ENCODE results near the gene MSH5.

Gene MSH5

DNA sequence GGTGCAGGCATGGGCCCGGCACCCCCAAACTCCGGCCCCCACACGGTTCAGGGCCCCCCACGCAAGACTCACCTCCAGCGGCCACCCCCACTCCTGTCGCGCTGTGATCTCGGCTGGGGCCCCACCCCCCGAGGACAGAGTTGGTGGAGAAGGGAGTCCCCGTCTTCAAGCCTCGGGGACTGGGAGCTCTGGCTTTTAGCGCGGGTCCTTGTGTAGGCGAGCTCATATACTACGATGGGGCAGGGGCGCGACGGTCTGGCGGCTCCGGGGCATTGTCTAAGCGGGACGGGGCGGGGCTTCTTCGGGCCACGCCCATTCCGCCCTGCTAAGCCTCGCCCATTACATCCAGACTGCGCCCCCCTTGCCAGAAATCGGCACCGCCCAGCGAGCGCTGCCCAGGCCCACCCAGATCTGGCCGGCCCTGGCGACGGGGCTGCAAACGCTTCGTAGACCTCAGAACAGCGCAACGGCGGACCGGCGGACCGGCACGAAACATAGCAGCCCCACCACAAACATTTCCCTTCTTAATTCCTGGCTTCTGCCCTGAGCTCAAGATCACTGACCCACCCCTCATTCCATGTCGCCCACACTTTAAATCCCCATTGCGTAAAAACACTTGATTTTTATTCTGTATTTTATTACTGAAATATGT, 9.7 kb upstream of the MSH5 start:
- DNase-seq (ENCODE audit: low read depth in 2 of 2): peak; percentile 23 to 46

DNA sequence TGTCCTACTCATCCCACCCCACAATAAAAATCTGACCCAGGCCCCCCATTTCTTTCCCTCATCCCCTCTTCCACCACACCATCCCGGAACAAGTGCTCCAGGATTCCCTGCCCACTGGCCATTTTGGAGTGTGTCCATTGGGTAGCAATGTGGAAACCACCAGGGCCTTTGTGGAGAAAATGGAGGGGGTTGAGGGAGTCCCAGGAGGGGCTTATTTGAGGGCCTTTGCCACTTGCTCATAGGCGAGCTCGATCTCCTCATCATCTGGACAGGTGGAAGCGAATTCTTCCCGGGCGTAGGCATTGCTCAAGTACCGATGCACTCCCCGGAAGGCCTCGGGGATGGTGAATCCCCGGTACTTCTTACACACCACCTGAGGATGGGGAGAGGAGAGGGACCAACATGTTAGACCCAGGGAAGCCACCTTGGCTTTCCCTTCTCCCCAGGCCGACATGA, 9.1 kb upstream of the MSH5 start:
- no peak for DNase-seq (ENCODE audit: low read depth in 2 of 2)

DNA sequence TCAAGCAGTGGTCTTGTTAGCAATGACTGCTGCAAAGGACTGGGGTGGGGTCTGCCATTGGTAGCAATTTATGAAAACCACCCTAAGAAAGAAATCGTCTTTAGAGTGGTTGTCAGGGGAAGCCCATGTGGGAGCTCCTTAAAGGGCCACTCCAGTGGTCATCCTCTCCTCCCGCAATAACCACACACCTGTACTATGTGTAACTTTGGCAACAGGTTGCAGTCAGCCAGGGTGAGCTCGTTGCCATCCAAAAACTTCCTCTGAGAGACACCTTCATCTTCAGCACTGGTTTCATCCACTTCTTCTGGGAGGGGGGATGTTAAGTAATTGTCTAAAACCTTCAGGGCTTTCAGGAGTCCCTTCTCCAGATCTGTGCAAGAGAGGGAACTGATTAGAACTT, 7.8 kb upstream of the MSH5 start:
- no peak for DNase-seq (ENCODE audit: low read depth in 2 of 2)

DNA sequence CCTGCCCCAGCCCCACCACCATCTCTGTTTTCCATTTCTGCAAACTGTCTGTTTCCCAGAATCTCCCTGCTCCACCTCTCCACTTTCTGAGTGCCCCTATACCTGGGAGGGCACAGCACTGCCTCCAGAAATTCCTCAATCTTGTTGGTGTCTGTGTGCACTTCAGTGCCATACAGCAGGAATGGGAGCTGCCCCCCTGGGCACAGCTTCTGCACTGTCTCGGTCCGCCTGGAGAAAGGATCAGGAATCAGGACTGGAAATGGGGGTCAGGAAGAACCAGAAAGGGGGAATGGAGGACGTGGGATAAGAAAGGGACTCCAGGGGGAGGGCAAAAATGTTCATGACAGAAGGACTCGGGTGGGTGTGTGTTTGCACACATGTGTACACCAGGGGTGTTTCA, 6.1 kb upstream of the MSH5 start:
- no peak for DNase-seq (ENCODE audit: low read depth in 2 of 2)

DNA sequence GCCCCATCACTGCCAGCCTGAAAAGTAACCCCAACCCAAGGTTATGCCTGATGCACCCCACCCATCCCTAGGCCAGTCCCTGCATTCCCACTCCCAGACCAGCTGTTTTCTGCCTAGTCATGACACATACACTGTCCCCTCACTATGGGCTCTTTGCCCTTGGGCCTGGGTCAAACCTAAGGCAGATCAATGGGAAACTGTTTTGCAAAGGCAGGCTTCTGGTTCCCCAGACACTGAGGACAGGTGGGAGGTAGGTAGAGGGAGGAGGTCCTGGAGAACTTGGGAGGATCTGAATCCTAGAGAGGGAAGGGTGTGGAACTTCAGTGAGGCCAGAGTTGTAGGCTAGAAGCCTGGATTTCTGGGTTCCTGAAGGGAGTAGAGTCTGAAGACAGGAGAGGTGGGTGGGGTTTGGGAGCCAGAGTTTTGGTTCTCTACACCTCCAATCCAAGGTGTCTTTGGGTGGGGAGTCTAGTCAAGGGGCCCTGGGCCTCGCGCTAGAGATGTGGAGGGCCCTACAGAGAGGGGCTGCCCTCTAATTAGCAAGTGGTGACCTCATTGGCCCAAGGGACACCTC, 5.5 kb upstream of the MSH5 start:
- DNase-seq (ENCODE audit: low read depth in 2 of 2): no peak

DNA sequence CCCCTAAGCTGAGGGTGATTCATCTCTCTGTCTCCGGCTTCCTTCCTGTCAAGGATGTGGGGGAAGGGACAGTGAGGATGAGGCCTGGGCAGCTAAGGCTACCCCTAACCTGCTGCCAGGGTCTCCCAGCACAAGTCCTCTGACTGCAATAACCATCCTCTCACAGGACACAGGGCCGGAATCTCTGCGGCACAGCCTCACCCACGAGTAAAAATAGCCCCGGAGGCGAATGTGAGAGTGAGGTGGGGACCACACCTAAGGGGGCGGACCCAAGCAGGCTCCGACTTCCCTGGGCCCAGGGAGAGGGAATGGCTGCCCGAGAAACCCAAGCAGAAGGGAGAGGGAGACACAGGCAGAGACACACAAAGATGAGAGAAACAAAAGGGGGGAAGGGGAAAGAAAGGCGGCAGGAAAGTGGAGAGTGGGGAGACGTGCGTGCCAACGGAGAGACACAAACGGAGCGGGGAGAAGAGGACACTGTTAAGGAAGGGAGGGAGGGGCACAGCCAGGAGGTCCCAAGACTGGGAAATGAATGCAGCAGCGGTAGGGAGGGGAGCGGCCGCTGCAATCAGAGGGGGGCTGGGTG, 4.9 kb upstream of the MSH5 start:
- peak; percentile 29 to 43 for DNase-seq (ENCODE audit: low read depth in 2 of 2)

DNA sequence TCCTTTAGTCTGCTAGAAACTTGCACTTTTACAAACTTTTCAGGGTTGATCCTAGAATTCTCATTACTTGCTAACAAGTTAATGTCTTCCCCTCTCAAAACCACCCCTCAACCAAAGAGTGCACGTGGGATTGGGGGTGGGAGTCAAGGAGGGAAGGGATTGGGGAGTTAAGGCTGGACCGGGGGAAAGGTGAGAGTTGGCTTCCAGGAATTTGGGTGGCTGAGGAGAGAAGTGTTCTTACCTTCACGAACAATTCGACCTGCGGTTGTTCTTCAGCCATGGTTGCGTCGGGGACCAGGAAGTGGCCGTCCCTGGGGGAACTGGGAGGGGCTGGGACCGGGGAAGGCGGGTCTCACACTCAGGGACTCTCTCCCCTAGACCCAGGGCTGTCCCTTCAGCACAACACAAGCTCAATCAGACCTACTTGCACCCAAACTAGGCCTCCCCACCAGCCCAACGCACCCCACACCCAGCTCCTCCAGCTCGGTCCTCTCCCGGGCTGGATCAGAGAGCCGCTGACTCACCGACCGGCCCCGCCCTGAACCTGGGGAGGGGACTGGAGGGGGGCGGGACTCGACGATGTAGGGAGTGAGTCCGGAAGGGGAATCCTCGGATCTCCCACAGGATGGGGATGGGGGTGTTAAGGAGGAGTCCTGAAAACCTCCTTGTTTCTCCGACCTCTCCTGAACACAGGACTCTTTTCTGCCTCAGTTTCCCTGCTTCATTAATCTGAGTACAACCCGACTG, 3.6 kb upstream of the MSH5 start, which contains the start of gene CLIC1:
Gene CLIC1, minus strand, starts transcription at position 510 of the 747 bp plus-strand sequence. Its CDS starts 230 bp downstream, at position 280.
- peak; percentile 54 to 60 for DNase-seq (ENCODE audit: low read depth in 2 of 2)

DNA sequence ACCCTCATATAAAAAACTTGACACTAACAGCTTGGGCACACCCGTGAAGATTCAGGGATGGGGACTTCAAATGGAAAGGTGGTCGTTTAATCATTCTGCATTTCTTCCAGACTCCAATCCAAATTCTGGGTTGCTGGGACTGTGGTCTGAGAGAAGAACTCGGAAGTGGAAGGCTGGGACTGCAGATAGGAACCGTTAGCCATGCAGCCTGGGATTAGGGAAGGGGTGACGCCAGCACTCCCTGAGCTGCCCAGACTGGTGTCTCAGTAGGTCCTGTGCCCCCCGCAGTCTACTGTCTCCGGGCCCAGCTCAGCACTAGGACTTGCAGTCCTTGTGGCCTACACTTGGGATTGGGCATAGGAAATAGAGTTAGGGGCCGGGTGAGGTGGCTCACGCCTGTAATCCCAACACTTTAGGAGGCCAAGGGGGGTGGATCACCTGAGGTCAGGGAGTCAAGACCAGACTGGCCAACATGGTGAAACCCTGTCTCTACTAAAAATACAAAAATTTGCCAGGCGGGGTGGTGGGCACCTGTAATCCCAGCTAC, 3.0 kb upstream of the MSH5 start:
- no peak for DNase-seq (ENCODE audit: low read depth in 2 of 2)

DNA sequence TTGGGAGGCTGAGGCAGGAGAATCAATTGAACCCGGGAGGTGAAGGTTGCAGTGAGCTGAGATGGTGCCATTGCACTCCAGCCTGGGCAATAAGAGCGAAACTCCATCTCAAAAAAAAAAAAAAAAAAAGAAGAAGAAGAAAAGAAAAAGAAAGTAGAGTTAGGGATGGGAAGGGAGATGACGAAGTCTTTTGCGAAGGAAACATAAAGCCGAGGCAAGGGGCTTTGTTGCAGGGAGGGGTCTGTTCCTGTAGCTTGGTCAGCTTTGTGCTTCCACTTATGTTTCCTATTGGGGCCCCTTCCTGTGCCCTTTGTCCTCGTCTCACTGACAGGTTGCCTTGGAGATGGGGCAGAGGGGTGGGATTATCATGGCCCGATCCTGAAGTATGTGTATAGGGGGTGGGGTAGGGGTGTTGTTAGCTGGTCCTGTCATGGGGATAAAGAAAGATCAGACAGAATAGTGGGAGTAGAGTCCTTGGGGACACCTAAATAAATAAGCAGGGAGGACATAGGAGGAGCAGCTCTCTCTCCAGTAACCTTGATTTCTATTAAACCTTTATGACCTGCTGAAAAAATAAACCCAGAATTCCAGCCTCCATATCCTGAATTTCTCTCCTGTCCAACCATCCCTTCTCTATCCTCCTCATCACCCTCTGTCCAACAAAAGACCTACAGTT, 2.4 kb upstream of the MSH5 start:
- DNase-seq (ENCODE audit: low read depth in 2 of 2): no peak

DNA sequence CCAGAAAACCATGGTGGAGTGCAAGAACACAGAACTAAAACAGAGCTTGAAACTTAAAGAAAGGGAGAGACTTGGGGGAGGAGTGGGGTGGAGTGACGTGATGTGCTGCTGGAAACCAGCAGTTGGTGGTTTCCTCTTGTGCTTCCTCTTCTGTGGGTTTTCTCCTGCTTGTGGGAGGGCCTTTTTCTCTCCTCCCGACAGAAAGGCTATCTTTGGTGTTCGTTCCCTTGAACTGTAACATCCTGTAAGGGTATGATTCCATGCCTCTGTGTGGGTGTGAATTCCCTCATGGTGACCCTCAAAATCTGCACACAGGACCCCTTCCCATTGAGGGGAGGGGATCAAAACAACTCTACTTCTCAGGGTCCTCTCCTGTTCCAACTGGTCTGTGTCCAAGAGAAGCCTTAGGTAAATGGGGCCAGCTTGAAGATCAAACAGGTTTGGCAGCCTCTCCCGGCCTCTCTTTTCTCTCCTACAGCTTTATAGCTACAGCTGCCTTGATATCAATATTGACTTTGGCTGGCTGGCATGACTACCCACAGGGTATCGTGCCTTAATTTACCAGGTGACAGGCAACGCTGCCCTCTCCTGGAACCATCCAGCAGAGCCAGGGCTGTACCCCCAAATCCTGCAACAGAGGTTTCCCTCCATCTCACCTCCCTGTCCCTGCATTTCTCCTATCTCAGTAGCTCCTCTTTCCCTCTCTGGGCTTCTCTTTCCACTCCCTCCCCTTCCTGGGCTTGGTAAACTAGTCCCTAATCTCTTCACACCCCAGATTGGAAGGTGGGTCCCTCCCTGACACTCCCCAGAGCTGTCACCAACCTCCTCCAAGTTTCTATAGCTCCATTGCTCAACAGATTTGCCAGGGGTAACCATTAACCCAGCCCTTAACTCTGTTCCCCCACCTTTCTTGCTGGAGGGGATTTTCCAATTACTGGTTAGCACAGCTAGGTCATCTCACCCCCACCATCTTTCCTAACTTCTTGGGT, 1.5 kb upstream of the MSH5 start:
- peak; percentile 28 to 52 for DNase-seq (ENCODE audit: low read depth in 2 of 2)

DNA sequence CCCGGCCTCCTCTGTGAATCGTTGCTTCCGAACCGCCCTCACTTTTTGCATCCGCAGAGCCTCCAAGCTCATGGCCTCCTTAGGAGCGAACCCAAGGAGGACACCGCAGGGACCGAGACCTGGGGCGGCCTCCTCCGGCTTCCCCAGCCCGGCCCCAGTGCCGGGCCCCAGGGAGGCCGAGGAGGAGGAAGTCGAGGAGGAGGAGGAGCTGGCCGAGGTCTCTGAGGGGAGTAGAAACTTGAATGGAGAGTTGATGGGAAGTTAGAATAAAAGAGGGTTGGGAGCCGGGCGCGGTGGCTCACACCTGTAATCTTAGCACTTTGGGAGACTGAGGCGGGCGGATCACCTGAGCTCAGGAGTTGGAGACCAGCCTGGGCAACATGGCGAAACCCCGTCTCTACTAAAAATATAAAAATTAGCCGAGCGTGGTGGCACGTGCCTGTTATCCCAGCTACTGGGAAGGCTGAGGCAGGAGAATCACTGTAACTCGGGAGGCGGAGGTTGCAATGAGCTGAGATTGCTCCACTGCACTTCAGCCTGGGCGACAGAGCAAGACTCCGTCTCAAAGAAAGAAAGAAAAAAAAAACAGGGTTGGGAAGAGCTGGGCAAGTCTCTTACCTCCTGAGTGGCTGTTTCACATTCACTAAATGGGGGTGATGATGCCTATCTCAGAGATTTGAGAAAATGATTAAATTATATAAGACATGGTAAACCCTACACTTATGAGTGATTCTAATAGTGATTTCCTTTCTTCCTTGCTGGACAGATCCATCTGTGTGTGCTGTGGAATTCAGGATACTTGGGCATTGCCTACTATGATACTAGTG, 805 bp downstream of the MSH5 start:
- no peak for DNase-seq (ENCODE audit: low read depth in 2 of 2)

DNA sequence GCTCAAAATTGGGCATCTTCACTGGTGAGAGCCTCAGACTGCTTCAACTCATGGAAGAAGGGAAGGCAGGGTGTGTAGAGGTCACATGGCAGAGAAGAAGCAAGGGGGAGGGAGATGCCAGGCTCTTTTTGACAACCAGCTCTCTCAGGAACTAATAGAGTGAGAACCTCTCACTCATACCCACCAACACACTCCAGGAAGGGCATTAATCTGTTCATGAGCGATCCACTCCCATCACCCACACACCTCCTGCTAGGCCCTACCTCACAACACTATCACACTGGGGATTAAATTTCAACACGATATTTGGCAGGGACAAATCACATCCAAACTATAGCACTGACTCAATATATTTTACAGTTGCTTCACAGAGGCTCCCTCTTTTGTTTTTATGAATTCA, 2.0 kb downstream of the MSH5 start:
- no peak for DNase-seq (ENCODE audit: low read depth in 2 of 2)

DNA sequence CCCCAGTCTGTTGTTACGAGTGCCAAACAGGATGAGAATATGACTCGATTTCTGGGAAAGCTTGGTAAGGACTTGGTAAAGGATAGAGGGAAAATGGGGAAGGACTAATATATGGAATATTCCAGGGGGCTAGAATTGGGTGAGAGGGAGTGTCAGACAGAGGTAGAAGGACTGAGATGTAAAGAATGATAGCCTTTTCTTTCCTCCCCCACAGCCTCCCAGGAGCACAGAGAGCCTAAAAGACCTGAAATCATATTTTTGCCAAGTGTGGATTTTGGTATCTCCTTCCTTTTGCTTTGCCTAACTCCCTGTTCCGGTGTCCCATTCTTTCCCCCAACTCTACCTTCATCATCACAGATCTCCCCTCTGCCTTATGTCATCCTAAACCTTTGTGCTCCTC, 3.1 kb downstream of the MSH5 start:
- DNase-seq (ENCODE audit: low read depth in 2 of 2): no peak

DNA sequence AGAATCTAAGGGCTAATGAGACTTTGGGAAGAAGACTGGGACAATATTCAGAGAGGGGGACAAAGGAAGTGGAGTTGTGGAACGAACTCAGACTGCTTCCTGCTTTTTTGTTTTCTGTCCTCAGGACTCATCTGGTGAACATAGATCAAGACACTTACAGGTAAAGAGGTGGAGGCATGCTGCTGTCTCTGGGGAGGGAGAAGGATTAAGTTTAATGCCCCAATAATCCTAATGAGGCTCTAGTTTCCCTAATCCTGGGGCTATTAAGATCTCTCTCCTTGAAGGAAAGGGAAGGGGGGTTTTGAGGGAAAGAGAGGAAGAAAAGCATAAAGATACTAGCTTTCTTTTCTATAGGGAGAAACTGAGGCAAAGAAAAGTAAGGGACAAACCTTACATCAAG, 4.6 kb downstream of the MSH5 start:
- no peak for DNase-seq (ENCODE audit: low read depth in 2 of 2)

DNA sequence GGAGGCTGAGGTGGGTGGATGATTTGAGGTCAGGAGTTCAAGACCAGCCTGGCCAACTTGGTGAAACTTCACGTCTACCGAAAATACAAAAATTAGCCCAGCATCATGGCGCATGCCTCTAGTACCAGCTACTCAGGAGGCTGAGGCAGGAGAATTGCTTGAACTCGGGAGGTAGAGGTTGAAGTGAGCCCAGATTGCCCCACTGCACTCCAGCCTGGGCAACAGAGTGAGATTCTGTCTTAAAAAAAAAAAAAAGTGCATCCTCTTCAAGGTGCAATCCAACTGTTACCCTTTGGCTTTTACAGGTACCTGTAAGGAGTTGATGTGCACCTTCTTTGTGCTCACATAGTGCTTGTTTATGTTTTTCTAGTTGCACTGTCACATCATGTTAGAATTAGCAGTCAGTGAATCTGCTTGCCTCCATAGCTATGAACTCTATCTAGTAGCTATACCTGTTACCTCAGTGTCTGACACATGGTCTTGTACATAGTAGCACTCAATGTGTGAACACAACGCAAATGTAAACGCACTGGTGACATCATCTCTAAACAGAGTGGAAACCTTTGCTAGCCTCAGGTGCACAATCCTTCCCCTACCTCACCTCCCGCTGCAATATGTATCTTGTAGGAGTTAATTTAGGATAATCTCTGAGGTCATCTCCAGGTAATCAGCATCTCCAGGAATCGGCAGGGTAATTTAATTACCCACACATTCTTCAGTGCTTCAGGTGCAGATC, 9.7 kb downstream of the MSH5 start:
- no peak for DNase-seq (ENCODE audit: low read depth in 2 of 2)

DNA sequence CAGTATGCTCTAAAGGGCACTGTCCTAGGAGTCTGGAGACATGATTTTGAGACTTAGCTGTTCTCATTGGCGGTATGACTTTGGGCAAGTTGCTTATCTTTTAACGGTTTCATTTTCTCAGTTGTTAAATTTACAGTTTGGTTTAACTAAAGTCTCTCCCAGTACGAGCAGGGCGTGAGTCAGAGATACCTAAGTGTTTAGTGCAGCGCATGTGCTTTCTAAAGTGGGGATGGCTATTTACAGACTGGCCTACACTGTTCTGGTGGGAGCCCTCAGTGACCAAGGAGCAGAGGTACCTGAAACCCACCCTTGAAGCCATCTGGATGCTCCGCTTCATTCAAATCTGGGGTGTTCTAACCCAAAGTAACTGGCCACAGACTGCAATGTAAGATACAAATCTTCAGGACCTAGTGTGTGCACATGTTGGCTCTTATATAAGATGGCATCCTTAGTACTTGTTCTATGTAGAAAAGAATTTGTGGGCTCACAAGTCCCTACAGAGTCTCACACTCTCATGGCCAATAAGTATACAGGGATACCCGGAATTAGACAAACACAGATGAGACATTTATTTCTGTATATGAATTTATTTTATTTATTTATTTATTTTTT, 10.7 kb downstream of the MSH5 start:
- no peak for DNase-seq (ENCODE audit: low read depth in 2 of 2)

DNA sequence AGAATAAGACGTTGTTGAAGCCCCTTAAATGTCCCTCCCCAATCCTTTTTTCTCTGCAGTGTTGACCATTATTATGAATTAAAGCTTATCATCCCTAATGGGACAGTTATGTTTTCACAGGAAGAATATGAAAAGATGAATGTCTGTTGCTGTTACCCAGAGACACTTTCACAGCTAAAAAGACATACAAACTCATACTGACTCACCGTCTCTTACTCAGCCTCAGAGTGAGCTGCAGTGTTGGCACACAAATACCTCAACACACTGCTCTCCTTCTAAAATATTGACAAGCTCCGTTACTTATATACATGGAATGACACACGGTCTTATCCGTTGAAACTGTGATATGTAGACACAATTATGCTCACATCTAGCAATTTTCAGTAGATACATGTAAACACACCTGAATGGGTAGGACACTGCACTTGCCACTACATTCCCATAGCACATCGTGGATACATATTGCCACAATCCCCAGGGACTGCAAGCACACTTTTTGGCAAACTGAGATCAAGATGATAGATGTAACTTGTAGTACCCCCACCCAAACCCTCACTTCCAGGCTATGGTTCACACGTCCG, 13.0 kb downstream of the MSH5 start:
- DNase-seq (ENCODE audit: low read depth in 2 of 2): no peak

DNA sequence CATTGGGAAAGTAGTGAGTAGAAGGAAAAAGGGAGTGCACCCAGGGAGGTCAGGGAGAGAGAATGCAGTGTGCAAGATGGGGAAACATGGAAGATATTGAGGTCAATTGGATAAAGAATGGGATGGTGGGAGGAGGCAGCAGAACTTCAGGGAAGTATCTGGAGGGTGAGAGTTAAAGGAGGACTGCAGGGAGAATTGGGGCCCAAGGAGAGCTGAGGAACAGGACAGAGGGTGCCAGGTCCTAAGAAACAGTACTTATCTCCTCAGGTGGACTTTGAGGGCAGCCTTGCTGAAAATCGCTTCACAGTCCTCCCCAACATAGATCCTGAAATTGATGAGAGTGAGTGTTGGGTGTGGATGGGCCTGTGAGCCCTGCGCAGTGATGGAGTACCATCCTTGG, 18.5 kb downstream of the MSH5 start:
- no peak for DNase-seq (ENCODE audit: low read depth in 2 of 2)
